LNCaP clone FGC (cell line): Measurements from ENCODE around the gene TRIB2.

Experiments used
- DNase-seq: peaks from one replicate; pipeline ENCODE4 v3.0.0-alpha.2; 2011; ENCODE audit warnings: low read depth
- H3K4me3 ChIP-seq: 2 replicates; pipeline ENCODE4 v1.5.1; 2011; ENCODE audit warnings: mild to moderate bottlenecking, low read depth, low read length, control low read depth
- CTCF ChIP-seq: IDR thresholded peaks from 2 replicates; pipeline ENCODE4 v1.5.1; 2012; ENCODE audit warnings: mild to moderate bottlenecking; ENCODE audit not compliant: control insufficient read depth, insufficient read depth; ENCODE audit errors: extremely low read depth

Gene TRIB2

GRCh38 chr2:12725233-12726187 is 8.8 kb downstream of the TRIB2 start:
- no peak overlapping the region for H3K4me3 ChIP-seq
- DNase-seq, result no peak
- no peak for TF ChIP-seq CTCF

GRCh38 chr2:12726271-12726670 is 9.5 kb downstream of the TRIB2 start:
- no peak for DNase-seq
- no peak for TF ChIP-seq CTCF
- H3K4me3 ChIP-seq, result no peak overlapping the region

GRCh38 chr2:12727065-12727464 is 10.3 kb downstream of the TRIB2 start:
- TF ChIP-seq CTCF, result no peak
- no peak overlapping the region for H3K4me3 ChIP-seq
- no peak for DNase-seq

GRCh38 chr2:12727641-12728040 is 10.9 kb downstream of the TRIB2 start:
- H3K4me3 ChIP-seq, result no peak overlapping the region
- no peak for TF ChIP-seq CTCF

GRCh38 chr2:12728221-12728777 is 11.6 kb downstream of the TRIB2 start:
- no peak for DNase-seq
- TF ChIP-seq CTCF, result no peak
- H3K4me3 ChIP-seq, result no peak overlapping the region

More at GRCh38 chr2:12727641-12728040, 10.9 kb downstream of the TRIB2 start:
- no peak for DNase-seq

- DNase-seq, result no peak
- TF ChIP-seq CTCF, result no peak
- H3K4me3 ChIP-seq, result no peak overlapping the region
Observed at GRCh38 chr2:12730265-12730664, 13.5 kb downstream of the TRIB2 start.
